Tibial nerve (tissue), 3 donors: ENCODE results near the gene CEP19.

Source experiments
- CTCF ChIP-seq, 5 experiments: fragments of 200-600 bp in 3 of 5; fragments of 450-650 bp in 2 of 5; sonication (generic) in 3 of 5; IDR thresholded peaks; one replicate each; pipeline ENCODE4 v1.5.1; 2016 to 2019; ENCODE audit warnings: antibody characterized with exemption in 5 of 5, mild to moderate bottlenecking in 3 of 5, moderate library complexity in 2 of 5
- POLR2A ChIP-seq, 2 donors: fragments of 450-650 bp; IDR thresholded peaks; one replicate each; pipeline ENCODE4 v1.6.1; 2017; ENCODE audit warnings: antibody characterized with exemption in 2 of 2, mild to moderate bottlenecking in 2 of 2, moderate library complexity in 2 of 2

- TF ChIP-seq POLR2A (IDR thresholded peaks at IDR 0.05) (no peak), CTCF (IDR thresholded peaks at IDR 0.05) (no peak)
Measured at GRCh38 chr3:196659901-196660351, 52.1 kb downstream of the CEP19 start.
